ENCODE measurements around the gene KCNH2. TPM values are rescaled to one million over a fixed set of nuclear protein-coding genes. Genes with fewer than 3 reads are reported as not detected.

Gene KCNH2
- total RNA-seq, 6 donors from 2014 or later: 0.59 to 5.7 (median 3.1) TPM

- peaks cover 24 to 38% (median 34%) of the 10 kb centered on the region in 4 donors for H3K4me1 ChIP-seq
- TF ChIP-seq EP300 (IDR thresholded peaks at IDR 0.05): no peak
- no peak for TF ChIP-seq POLR2AphosphoS5 (IDR thresholded peaks at IDR 0.05)
- TF ChIP-seq POLR2A (IDR thresholded peaks at IDR 0.05): no peak
- no peak for TF ChIP-seq CTCF (IDR thresholded peaks at IDR 0.05)
- peaks cover 0 to 11% (median 0%) of the 10 kb centered on the region in 4 donors for H3K27me3 ChIP-seq
- no peaks in the 10 kb centered on the region for H3K36me3 ChIP-seq
- H3K9me3 ChIP-seq: no peaks in the 10 kb centered on the region
- 60 to 92% methylated on average over 2 to 7 of the region's 7 CpGs for whole genome bisulfite sequencing, 2 donors
- no peak overlapping the region for H3K4me3 ChIP-seq
- no peak for ATAC-seq (ENCODE audit: low FRiP score in 2 of 2)
- DNase-seq: no peak
- no peak overlapping the region for H3K27ac ChIP-seq
These were observed 8.6 kb downstream of the KCNH2 start for GRCh38 chr7:150969475-150969874.

- H3K4me3 ChIP-seq: no peak overlapping the region
- peaks cover 0 to 5% (median 0%) of the 10 kb centered on the region in 4 donors for H3K27me3 ChIP-seq
- H3K9me3 ChIP-seq: no peaks in the 10 kb centered on the region
- TF ChIP-seq POLR2AphosphoS5 (IDR thresholded peaks at IDR 0.05) (no peak), POLR2A (IDR thresholded peaks at IDR 0.05) (no peak), CTCF (IDR thresholded peaks at IDR 0.05) (no peak), EP300 (IDR thresholded peaks at IDR 0.05) (no peak)
- WGBS, 2 donors: 29 to 33% methylated on average over 6 to 14 of the region's 16 CpGs
- DNase-seq (no peak), ATAC-seq (ENCODE audit: low FRiP score in 2 of 2) (peak in 1 of 2 donors; percentile 30)
- H3K27ac ChIP-seq: no peak overlapping the region
- H3K4me1 ChIP-seq: peaks cover 23 to 32% (median 30%) of the 10 kb centered on the region in 4 donors
- H3K36me3 ChIP-seq: no peaks in the 10 kb centered on the region
These were observed 9.3 kb downstream of the KCNH2 start for GRCh38 chr7:150968734-150969372.

GRCh38 chr7:150968056-150968733 is 9.9 kb downstream of the KCNH2 start:
- Histone ChIP-seq H3K27ac (no peak overlapping the region), H3K9me3 (no peaks in the 10 kb centered on the region), H3K4me3 (no peak overlapping the region), H3K36me3 (no peaks in the 10 kb centered on the region), H3K4me1 (peaks cover 21 to 30% (median 28%) of the 10 kb centered on the region in 4 donors), H3K27me3 (no peaks in the 10 kb centered on the region)
- ATAC-seq (ENCODE audit: low FRiP score in 2 of 2) (no peak), DNase-seq (no peak)
- WGBS, 2 donors: 66 to 77% methylated on average over 15 of the region's 15 CpGs
- no peak for TF ChIP-seq CTCF (IDR thresholded peaks at IDR 0.05)
- TF ChIP-seq EP300 (IDR thresholded peaks at IDR 0.05): no peak
- TF ChIP-seq POLR2AphosphoS5 (IDR thresholded peaks at IDR 0.05): no peak
- TF ChIP-seq POLR2A (IDR thresholded peaks at IDR 0.05): no peak

- Histone ChIP-seq H3K4me3 (no peak overlapping the region), H3K9me3 (no peaks in the 10 kb centered on the region), H3K4me1 (peaks cover 25 to 31% (median 29%) of the 10 kb centered on the region in 4 donors), H3K36me3 (no peaks in the 10 kb centered on the region), H3K27me3 (no peaks in the 10 kb centered on the region), H3K27ac (no peak overlapping the region)
- no peak for ATAC-seq (ENCODE audit: low FRiP score in 2 of 2)
- TF ChIP-seq POLR2A (IDR thresholded peaks at IDR 0.05) (no peak), EP300 (IDR thresholded peaks at IDR 0.05) (no peak), POLR2AphosphoS5 (IDR thresholded peaks at IDR 0.05) (no peak), CTCF (IDR thresholded peaks at IDR 0.05) (no peak)
- no peak for DNase-seq
- WGBS, 2 donors: 49 to 54% methylated on average over 6 of the region's 6 CpGs
These were observed 10.8 kb downstream of the KCNH2 start for GRCh38 chr7:150967349-150967748.
